HG03439 (cell line): ENCODE measurements around the gene TRIO.
"Not testable (repeated sequence)": the region's sequence is repeated elsewhere in the genome, so short reads cannot be mapped to it uniquely, and the experiment has no call there.

Source experiments
- ATAC-seq: cut with Tn5 transposase; IDR thresholded peaks from one replicate; pipeline ENCODE4 v1.9.1; 2021; ENCODE audit warnings: mild to moderate bottlenecking, moderate library complexity; ENCODE audit not compliant: unreplicated experiment

TRIO gene

GRCh38 chr5:14516901-14517300, 373.8 kb downstream of the TRIO start:
- no peak for ATAC-seq

DNA sequence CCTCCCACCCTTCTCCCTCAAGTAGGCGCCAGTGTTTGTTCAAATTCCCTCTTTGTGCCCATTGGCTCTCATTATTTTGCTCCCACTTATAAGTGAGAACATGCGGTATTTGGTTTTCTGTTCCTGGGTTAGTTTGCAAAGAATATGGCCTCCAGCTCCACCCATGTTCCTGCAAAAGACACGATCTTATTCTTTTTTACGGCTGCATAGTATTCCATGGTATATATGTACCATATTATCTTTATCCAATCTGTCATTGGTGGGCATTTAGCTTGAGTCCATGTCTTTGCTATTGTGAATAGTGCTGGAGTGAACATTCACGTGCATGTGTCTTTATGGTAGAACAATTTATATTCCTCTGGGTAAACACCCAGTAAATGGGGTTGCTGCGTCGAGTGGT, 375.5 kb downstream of the TRIO start:
- ATAC-seq: no peak

- ATAC-seq: no peak
Measured at GRCh38 chr5:14521748-14522147, 378.6 kb downstream of the TRIO start.

DNA sequence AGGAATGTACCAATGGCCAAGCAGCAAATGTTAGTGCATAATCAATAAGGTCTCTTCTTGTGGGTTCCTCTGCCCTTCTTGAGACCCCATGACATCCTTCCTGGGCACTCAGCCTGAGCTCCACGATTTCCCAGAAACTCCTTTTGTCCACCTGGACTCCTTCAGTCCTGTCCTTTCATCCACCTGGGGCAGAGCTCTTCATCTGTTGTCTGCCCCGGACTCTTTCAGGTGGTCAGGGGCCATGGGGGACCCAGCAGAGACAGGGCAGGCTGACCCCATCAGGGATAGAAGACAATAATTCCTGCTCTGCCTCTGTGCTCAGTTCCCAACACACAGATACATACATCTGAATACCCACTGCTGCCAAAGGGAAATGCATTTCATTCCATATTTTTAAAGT, 379.6 kb downstream of the TRIO start:
- no peak for ATAC-seq

DNA sequence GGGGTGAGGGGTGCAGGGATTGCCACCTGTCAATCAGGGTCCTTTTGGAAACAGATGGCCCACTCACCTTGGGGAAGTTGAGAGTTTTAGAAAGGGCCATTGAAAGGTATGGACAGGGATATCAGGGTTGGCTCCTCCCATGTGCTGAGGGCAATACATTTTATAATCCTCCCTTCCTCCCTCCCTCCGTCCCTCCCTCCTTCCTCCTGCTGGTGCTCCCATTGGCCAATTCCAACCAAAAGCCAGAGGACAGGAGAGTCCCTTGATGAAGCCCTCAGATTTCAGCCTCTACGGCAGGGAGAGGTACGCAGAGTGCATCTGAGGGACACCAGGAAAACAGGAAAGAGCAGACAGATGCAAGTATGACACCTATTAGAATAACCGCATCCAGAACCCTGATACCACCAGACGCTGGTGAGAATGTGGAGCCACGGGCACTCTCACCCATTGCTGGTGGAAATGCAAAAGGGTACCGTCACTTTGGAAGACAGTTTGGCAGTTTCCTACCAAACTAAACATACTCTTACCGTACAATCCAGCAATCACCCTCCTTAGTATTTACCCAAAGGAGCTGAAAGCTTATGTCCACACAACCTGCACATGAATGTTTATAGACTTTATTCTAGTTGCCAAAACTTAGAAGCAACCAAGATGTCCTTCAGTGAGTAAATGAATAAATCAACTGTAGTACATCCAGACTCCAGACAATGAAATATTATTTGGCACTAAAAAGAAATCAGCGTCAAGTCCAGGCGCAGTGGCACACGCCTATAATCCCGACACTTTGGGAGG, 380.3 kb downstream of the TRIO start:
- no peak for ATAC-seq

GRCh38 chr5:14525397-14525796, 382.3 kb downstream of the TRIO start:
- ATAC-seq: no peak

DNA sequence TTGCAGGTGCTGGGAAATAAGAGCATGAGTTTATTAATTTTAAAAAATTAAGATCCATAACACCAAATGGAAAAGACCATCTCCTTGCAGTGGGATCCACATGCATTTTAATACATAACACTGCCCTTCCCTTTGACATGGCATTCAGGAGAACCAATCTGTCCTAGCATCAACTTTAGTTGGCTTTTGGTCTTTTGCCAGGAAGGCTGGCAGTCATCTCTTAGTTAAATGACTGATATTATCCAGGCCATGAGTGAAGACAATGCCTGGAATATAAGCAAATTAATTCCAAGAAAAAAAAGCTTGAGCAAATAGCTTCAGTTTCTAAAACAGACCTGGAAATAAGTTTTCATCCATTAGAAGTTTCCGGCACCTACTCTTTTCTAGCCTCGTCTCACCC, 383.4 kb downstream of the TRIO start:
- ATAC-seq: no peak

DNA sequence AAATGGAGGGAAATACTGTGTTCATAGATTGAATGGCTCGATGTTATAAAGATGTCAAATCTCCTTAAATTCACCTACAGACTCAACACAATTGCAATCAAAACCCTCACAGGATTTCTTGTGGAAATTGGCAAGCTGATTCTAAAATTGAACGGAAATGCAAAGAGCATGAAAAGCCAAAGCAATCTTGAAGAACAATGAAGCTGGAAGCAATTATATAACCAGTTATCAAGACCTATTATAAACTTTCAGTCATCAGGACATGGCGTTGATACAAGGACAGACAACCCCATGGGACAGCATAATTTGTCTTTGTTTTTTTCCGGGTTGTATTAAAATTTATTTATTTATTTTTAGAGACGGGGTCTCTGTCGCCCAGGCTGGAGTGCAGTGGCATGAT, 385.0 kb downstream of the TRIO start:
- ATAC-seq: no peak

GRCh38 chr5:14528926-14529325, 385.8 kb downstream of the TRIO start:
- no peak for ATAC-seq

- no peak for ATAC-seq
Measured at GRCh38 chr5:14531668-14532067, 388.5 kb downstream of the TRIO start.

- ATAC-seq: no peak
Measured at GRCh38 chr5:14532180-14532579, 389.0 kb downstream of the TRIO start.

DNA sequence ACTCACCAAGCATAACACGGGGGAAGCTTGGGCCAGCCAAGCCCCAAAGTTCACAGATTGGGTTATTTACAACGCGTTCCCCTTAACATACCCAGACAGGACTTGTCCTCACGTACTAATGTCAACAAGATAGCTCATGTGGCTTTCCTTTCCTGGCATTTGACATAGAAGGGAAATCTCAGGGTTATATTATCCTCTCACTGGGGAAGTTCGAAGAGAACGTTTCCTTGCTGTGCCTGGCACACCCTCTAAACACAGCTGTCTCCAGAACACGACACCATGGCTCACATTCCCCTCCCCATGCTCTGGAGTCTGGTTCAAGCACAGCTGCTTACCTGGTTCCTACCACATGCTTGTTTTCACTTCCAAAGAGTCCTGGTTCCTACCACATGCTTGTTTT, 391.6 kb downstream of the TRIO start:
- ATAC-seq: no peak

- no peak for ATAC-seq
Measured at GRCh38 chr5:14545308-14545707, 402.2 kb downstream of the TRIO start.

DNA sequence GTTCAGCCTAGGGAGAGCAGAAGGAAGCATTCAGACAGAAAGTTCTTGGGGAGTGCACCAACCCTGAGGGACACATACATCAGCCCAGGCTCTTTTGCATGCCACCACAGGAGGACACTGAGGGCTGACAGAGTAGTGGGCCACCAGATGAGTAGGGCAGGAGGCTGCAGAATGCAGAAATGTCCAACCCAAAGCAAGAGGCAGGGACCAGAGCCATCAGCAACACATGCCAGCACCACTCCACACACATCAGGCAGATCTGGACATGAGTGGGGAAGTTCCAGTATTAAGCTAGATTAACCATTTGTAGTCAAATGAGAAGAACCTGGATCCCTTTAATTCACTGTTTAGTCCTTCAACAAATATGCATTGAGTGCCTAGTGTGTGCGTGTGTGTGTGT, 402.7 kb downstream of the TRIO start:
- no peak for ATAC-seq

- ATAC-seq: no peak
Measured at GRCh38 chr5:14547666-14548065, 404.5 kb downstream of the TRIO start.

- ATAC-seq: no peak
Measured at GRCh38 chr5:14551211-14551610, 408.1 kb downstream of the TRIO start.

DNA sequence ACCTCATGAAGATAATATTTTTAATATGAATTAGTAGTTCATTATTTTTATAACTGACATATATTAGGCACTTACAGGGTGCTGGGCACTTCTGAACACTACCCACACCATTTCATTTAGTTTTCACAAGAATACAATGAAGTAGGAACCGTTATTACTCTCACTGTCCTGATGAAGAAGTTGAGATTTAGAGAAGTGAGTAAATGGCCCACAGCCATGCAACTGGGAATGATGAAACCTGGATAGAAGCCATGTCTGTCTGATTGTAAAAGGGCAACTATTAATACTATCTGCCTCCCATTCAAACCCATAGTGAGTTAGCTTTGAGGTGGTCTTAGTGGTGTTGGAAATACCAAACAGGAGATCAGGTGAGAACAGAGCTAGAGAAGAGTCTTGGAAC, 408.9 kb downstream of the TRIO start:
- no peak for ATAC-seq

DNA sequence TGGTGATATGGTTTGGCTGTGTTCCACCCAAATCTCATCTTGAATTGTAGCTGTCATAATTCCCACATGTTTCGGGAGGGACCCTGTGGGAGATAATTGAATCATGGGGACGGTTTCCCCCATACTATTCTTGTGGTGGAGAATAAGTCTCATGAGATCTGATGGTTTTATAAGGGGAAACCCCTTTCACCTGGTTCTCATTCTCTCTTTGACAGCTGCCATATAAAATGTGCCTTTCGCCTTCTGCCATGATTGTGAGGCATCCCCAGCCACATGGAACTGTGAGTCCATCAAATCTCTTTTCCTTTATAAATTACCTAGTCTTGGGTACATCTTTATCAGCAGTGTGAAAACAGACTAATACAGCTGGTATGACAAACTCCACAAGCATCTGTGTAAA, 411.1 kb downstream of the TRIO start:
- not testable (repeated sequence) for ATAC-seq

DNA sequence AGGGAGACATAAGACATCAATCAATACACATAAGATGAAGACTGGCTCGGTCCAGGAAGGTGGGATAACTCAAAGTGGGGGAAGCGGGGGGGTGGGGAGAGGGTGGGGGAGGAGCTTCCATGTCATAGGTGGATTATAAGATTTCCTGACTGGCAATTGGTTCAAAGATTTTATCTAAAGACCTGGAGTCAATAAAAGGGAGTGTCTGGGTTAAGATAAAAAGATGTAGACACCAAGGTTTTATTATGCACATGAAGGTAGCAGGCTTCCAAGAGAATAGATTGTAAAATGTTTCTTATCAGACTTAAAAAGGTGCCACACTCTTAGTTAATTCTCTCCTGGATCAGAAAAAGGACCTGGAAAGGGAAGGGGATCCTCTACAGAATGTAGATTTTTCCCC, 412.9 kb downstream of the TRIO start:
- ATAC-seq: no peak

- ATAC-seq: no peak
Measured at GRCh38 chr5:14557203-14557770, 414.1 kb downstream of the TRIO start.

DNA sequence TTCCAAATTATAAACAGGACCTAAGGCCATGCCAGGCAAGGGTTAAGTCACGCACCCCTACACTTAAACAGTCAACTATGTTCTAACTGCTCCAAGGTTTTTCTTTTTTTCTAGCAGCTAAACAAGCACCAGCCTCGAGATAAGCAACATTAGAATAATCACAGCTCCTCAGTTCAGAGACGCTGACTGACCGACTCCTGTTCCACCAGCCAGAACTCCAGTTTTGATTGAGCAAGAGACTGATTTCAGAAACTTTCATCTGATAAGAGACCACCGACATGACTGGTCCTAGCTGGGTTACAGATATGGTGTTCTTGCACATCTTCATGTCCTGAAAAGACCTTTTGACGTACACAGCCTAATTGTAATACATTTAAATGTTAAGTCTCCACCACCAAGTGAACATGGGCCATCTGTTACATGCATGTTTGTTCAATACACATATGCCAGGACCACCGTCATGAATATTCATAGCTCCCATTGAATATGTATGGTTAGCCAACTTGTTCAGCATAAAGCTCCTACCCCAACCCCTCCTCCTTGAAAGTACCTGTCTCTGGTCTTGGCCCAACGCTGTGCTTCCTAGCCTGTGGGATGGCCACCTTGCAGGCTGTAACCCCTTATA, 414.8 kb downstream of the TRIO start:
- ATAC-seq: no peak
